ENCODE results near the gene ZNF804B.

DNA sequence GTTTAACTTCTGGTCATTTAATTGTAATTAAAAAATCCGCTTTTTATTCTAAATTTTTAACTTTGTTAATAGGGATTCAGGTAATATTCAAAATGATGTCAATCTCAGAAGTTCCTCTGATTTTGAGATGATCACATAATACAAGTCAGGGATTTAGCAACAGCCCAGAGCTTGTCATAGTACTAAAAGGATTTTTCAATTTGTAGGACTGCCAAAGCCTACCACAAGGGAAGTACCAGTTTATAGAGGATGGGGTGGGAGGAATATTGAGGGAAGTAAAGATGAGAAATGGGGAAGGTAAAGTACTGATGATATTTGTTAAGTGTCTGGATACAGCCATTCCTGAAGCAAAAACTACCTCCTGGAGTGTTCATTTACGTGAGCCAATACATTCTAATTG is 314.3 kb downstream of the ZNF804B start:
- TF ChIP-seq, protein P1, sequence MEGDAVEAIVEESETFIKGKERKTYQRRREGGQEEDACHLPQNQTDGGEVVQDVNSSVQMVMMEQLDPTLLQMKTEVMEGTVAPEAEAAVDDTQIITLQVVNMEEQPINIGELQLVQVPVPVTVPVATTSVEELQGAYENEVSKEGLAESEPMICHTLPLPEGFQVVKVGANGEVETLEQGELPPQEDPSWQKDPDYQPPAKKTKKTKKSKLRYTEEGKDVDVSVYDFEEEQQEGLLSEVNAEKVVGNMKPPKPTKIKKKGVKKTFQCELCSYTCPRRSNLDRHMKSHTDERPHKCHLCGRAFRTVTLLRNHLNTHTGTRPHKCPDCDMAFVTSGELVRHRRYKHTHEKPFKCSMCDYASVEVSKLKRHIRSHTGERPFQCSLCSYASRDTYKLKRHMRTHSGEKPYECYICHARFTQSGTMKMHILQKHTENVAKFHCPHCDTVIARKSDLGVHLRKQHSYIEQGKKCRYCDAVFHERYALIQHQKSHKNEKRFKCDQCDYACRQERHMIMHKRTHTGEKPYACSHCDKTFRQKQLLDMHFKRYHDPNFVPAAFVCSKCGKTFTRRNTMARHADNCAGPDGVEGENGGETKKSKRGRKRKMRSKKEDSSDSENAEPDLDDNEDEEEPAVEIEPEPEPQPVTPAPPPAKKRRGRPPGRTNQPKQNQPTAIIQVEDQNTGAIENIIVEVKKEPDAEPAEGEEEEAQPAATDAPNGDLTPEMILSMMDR (conservative IDR thresholded peaks at IDR 0.05; ENCODE audit: low read depth, low read length), result no peak
- TF ChIP-seq EZH2 (IDR thresholded peaks at IDR 0.05; ENCODE audit: low read length, unreplicated experiment), result no peak
